Lower lobe of right lung (tissue), 2 donors: ENCODE data around the gene NTRK2. TPM values are rescaled to one million over a fixed set of nuclear protein-coding genes. Genes with fewer than 3 reads are reported as not detected.
"Not testable (repeated sequence)": the region's sequence is repeated elsewhere in the genome, so short reads cannot be mapped to it uniquely, and the experiment has no call there.

Source experiments
- ATAC-seq, 2 donors: fragments of 200-7000 bp; cut with Tn5 transposase; one replicate each; pipeline ENCODE4 v1.9.1; 2020 to 2022; ENCODE audit warnings: mild to moderate bottlenecking in 2 of 2, moderate library complexity in 2 of 2
- DNase-seq: peaks from one replicate; pipeline ENCODE4 v3.0.0-alpha.2; 2020
- H3K27ac ChIP-seq: fragments of 200-600 bp; one replicate; pipeline ENCODE4 v1.8.0; 2022
- H3K27me3 ChIP-seq: fragments of 200-600 bp; one replicate; pipeline ENCODE4 v1.8.0; 2022; ENCODE audit warnings: low read depth
- H3K36me3 ChIP-seq: fragments of 200-600 bp; one replicate; pipeline ENCODE4 v1.8.0; 2022; ENCODE audit warnings: mild to moderate bottlenecking
- H3K4me1 ChIP-seq: fragments of 200-600 bp; one replicate; pipeline ENCODE4 v1.8.0; 2022
- H3K4me3 ChIP-seq: fragments of 200-600 bp; one replicate; pipeline ENCODE4 v1.8.0; 2022; ENCODE audit warnings: mild to moderate bottlenecking
- H3K9me3 ChIP-seq: fragments of 200-600 bp; one replicate; pipeline ENCODE4 v1.8.0; 2022
- CTCF ChIP-seq: fragments of 200-600 bp; IDR thresholded peaks from one replicate; pipeline ENCODE4 v1.8.0; 2022; ENCODE audit warnings: antibody characterized with exemption, mild to moderate bottlenecking
- intact Hi-C: fragments of 100-400 bp; cut with DNase I; formaldehyde crosslinking; loops from one replicate; pipeline ENCODE4 v1.11.0; 2022
- total RNA-seq: library from RNA; stranded (reverse); fragmentation: NEBNext Ultra II Directional; extraction: Animal tissue kit (Norgen Biotek cat#: 25700); gene quantifications from one replicate; pipeline ENCODE4 v1.2.1, GENCODE V29; 2021
- donor health status: DM: no; HTN: yes; CAD: no; lungs with severe emphysema.

NTRK2 gene
- total RNA-seq, 1 donor from 2014 or later: 7.7 TPM

- DNase-seq (no peak), ATAC-seq (peak in 1 of 2 donors; percentile 14)
- intact Hi-C loops: no loop called here
- H3K27me3 ChIP-seq: no peaks in the 10 kb centered on the region
- H3K9me3 ChIP-seq: no peaks in the 10 kb centered on the region
- H3K4me1 ChIP-seq: no peaks in the 10 kb centered on the region
- no peak for TF ChIP-seq CTCF
- no peak overlapping the region for H3K27ac ChIP-seq
- H3K36me3 ChIP-seq: no peaks in the 10 kb centered on the region
- H3K4me3 ChIP-seq: no peak overlapping the region
Measured at GRCh38 chr9:84897362-84898094, 228.0 kb downstream of the NTRK2 start.

DNA sequence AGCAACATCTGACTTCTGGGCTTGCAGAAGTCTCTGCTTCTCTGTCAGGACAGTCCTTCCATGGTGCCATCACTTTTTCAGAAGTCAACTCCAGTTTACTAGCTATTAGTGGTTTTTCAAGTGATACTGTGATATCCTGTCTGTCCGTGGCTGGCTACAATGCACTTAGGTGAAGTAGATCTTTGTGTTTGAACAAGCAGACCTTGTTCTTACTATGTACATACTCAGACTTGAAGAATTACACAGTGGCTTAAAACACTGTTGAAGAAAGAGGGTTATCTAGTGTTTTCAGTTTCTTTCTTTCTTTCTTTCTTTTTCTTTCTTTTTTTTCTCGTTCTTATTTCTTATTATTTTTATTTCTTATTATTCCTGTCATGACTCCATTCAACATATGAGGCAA, 228.7 kb downstream of the NTRK2 start:
- ATAC-seq: peak; percentile 80 to 90
- TF ChIP-seq CTCF: no peak
- intact Hi-C loops: no loop called here
- H3K36me3 ChIP-seq: no peaks in the 10 kb centered on the region
- no peak for DNase-seq
- no peaks in the 10 kb centered on the region for H3K9me3 ChIP-seq
- no peak overlapping the region for H3K4me3 ChIP-seq
- H3K4me1 ChIP-seq: no peaks in the 10 kb centered on the region
- no peaks in the 10 kb centered on the region for H3K27me3 ChIP-seq
- no peak overlapping the region for H3K27ac ChIP-seq

DNA sequence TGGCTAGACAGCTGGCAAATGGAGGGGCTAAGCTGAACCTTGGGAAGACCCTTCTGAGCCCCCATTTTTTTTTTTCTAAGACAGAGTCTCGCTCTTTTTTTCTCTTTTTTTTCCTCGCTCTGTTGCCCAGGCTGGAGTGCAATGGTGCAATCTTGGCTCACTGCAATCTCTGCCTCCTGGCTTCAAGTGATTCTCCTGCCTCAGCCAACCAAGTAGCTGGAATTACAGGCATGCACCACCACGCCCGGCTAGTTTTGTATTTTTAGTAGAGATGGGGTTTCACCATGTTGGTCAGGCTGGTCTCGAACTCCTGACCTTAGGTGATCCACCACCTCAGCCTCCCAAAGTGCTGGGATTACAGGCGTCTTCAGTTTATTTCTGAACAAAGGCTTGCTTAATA, 229.1 kb downstream of the NTRK2 start:
- intact Hi-C loops, DNase-seq, H3K36me3 ChIP-seq, H3K4me3 ChIP-seq, H3K4me1 ChIP-seq, H3K27ac ChIP-seq, H3K9me3 ChIP-seq, H3K27me3 ChIP-seq: not testable (repeated sequence)
- peak; percentile 14 to 57 for ATAC-seq

DNA sequence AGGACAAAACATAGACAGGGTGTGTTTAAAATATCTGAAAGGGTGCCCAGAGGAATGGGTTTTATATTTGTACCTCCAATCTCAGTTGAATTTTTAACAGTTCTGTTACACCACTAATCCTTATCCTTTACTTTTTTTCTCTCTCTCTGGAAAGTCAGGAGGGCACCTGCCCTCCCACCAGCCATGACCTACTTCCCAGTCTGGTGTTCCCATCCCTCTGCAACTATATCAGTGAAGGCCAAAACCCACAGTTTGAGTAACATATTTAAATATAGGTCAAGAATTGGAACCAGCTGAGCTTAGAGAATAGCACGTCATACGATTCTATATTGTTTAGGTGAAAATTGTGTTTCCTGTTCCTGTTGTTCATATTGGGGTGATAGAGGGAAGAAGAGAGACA, 229.8 kb downstream of the NTRK2 start:
- Histone ChIP-seq H3K36me3 (no peaks in the 10 kb centered on the region), H3K27ac (no peak overlapping the region), H3K9me3 (no peaks in the 10 kb centered on the region), H3K4me1 (no peaks in the 10 kb centered on the region), H3K27me3 (no peaks in the 10 kb centered on the region), H3K4me3 (no peak overlapping the region)
- intact Hi-C loops: no loop called here
- DNase-seq: no peak
- TF ChIP-seq CTCF: no peak
- ATAC-seq: no peak

DNA sequence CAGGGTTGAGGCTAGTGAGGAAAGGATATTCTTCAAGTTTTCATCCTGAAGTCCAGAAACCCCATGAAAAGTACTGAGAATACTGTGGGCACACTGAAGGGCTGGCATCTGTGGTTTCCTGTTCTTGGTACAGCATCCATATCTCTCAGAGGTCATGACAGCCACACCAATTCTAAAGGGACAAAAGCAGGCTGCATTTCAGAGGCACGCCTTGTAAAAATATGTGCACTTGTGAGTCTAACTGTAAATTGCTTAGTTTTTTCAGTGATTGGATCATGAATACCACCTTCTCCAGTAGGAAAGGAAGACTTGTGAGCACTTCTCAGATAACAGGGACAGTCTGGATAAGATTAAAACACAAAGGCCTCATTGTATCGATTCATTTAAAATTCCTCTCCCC, 230.9 kb downstream of the NTRK2 start:
- Histone ChIP-seq H3K4me1 (no peaks in the 10 kb centered on the region), H3K4me3 (no peak overlapping the region), H3K36me3 (no peaks in the 10 kb centered on the region), H3K27me3 (no peaks in the 10 kb centered on the region), H3K27ac (no peak overlapping the region), H3K9me3 (no peaks in the 10 kb centered on the region)
- DNase-seq (no peak), ATAC-seq (no peak)
- no peak for TF ChIP-seq CTCF
- intact Hi-C loops: no loop called here

- no peak for TF ChIP-seq CTCF
- ATAC-seq (no peak), DNase-seq (no peak)
- Histone ChIP-seq H3K36me3 (no peaks in the 10 kb centered on the region), H3K9me3 (no peaks in the 10 kb centered on the region), H3K27me3 (no peaks in the 10 kb centered on the region), H3K4me1 (no peaks in the 10 kb centered on the region), H3K4me3 (no peak overlapping the region), H3K27ac (no peak overlapping the region)
- intact Hi-C loops: no loop called here
Measured at GRCh38 chr9:84903963-84904362, 234.4 kb downstream of the NTRK2 start.
